Measurements from ENCODE around the gene CCDC88C. TPM values are rescaled to one million over a fixed set of nuclear protein-coding genes. Genes with fewer than 3 reads are reported as not detected.

The CCDC88C gene
- total and polyA plus RNA-seq, 4 donors, result 16.5 to 66.0 (median 32.1) TPM

DNA sequence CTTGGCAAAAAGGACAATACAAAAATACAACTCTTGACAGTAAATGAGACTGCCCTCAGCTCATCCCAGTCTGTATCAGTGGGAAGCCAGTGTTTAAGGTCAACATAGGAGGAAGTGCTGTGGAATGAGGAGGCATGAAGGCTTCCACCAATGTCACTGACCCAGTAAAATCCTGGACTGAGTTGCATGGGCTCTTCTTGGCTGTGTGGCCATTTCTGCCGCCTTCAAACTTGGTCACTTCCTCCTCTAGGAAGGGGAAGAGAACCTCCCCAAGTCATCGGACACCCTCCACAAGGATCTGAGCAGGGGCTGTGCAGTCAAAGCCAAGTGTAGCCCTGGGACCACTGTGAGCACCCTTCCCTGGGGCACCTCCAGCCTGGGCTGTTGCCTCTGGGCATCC, 185.0 kb downstream of the CCDC88C start:
- Histone ChIP-seq H3K9me3 (ENCODE audit: control insufficient read depth in 4 of 4, insufficient read depth in 3 of 4, low read length in 3 of 4) (peaks cover 0 to 5% (median 0%) of the 10 kb centered on the region in 4 donors), H3K9ac (ENCODE audit: insufficient read depth in 1 of 2, low read length in 2 of 2) (no peak overlapping the region), H3K27me3 (ENCODE audit: control insufficient read depth in 3 of 3, insufficient read depth in 3 of 3, low read length in 2 of 3) (no peaks in the 10 kb centered on the region), H3K36me3 (ENCODE audit: control insufficient read depth in 4 of 4, insufficient read depth in 4 of 4, low read length in 4 of 4) (peaks cover 0 to 8% (median 3%) of the 10 kb centered on the region in 4 donors), H3K4me1 (ENCODE audit: control insufficient read depth in 5 of 5, insufficient read depth in 5 of 5, low read length in 5 of 5) (peaks cover 0 to 18% (median 0%) of the 10 kb centered on the region in 5 donors), H3K4me3 (no peak overlapping the region), H3K27ac (ENCODE audit: low read depth in 1 of 2, low read length in 1 of 2) (peak overlapping the region in 1 of 2 donors; percentile 42)
- TF ChIP-seq, protein P1, sequence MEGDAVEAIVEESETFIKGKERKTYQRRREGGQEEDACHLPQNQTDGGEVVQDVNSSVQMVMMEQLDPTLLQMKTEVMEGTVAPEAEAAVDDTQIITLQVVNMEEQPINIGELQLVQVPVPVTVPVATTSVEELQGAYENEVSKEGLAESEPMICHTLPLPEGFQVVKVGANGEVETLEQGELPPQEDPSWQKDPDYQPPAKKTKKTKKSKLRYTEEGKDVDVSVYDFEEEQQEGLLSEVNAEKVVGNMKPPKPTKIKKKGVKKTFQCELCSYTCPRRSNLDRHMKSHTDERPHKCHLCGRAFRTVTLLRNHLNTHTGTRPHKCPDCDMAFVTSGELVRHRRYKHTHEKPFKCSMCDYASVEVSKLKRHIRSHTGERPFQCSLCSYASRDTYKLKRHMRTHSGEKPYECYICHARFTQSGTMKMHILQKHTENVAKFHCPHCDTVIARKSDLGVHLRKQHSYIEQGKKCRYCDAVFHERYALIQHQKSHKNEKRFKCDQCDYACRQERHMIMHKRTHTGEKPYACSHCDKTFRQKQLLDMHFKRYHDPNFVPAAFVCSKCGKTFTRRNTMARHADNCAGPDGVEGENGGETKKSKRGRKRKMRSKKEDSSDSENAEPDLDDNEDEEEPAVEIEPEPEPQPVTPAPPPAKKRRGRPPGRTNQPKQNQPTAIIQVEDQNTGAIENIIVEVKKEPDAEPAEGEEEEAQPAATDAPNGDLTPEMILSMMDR (IDR thresholded peaks at IDR 0.05; ENCODE audit: control extremely low read depth, extremely low read depth), result no peak
- DNase-seq (no peak), ATAC-seq (ENCODE audit: insufficient read depth, low FRiP score) (no peak)
- 24 to 62% methylated on average over 2 of the region's 2 CpGs for WGBS, 2 donors

DNA sequence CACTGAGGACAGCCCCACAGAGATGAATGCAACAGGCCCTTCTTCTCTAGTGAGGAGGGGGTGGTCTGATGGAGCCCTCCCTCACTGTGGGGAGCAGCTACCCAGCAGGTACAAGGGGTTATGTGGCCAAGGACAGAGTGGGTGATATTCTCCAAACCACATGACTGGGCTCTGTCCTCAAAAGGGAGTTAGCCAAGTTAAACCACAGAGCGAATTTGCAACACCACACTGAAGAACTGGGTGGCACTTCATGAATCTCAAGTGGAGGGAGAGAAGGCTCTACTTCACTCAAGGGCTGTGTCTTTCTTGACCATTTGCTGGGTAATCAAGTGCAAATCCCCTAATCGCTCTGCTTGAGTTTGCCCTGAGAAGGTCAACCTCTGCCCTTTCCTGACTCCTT, 185.6 kb downstream of the CCDC88C start:
- peaks cover 0 to 8% (median 3%) of the 10 kb centered on the region in 4 donors for H3K36me3 ChIP-seq (ENCODE audit: control insufficient read depth in 4 of 4, insufficient read depth in 4 of 4, low read length in 4 of 4)
- no peak for DNase-seq
- no peak overlapping the region for H3K4me3 ChIP-seq
- H3K9ac ChIP-seq (ENCODE audit: insufficient read depth in 1 of 2, low read length in 2 of 2), result no peak overlapping the region
- 57 to 62% methylated on average over 2 of the region's 2 CpGs for WGBS, 2 donors
- ATAC-seq (ENCODE audit: insufficient read depth, low FRiP score), result no peak
- TF ChIP-seq, protein P1 (IDR thresholded peaks at IDR 0.05; ENCODE audit: control extremely low read depth, extremely low read depth), result no peak
- no peaks in the 10 kb centered on the region for H3K27me3 ChIP-seq (ENCODE audit: control insufficient read depth in 3 of 3, insufficient read depth in 3 of 3, low read length in 2 of 3)
- peaks cover 0 to 5% (median 0%) of the 10 kb centered on the region in 4 donors for H3K9me3 ChIP-seq (ENCODE audit: control insufficient read depth in 4 of 4, insufficient read depth in 3 of 4, low read length in 3 of 4)
- H3K4me1 ChIP-seq (ENCODE audit: control insufficient read depth in 5 of 5, insufficient read depth in 5 of 5, low read length in 5 of 5), result peaks cover 0 to 18% (median 0%) of the 10 kb centered on the region in 5 donors
- H3K27ac ChIP-seq (ENCODE audit: low read depth in 1 of 2, low read length in 1 of 2), result peak overlapping the region in 1 of 2 donors; percentile 48

- ATAC-seq (ENCODE audit: insufficient read depth, low FRiP score) (no peak), DNase-seq (no peak)
- H3K27ac ChIP-seq (ENCODE audit: low read depth in 1 of 2, low read length in 1 of 2), result peak overlapping the region in 1 of 2 donors; percentile 49
- H3K4me1 ChIP-seq (ENCODE audit: control insufficient read depth in 5 of 5, insufficient read depth in 5 of 5, low read length in 5 of 5), result peaks cover 0 to 18% (median 0%) of the 10 kb centered on the region in 5 donors
- H3K36me3 ChIP-seq (ENCODE audit: control insufficient read depth in 4 of 4, insufficient read depth in 4 of 4, low read length in 4 of 4), result peaks cover 0 to 8% (median 3%) of the 10 kb centered on the region in 4 donors
- H3K9ac ChIP-seq (ENCODE audit: insufficient read depth in 1 of 2, low read length in 2 of 2), result no peak overlapping the region
- H3K4me3 ChIP-seq, result no peak overlapping the region
- 46 to 60% methylated on average over 3 of the region's 3 CpGs for WGBS, 2 donors
- H3K27me3 ChIP-seq (ENCODE audit: control insufficient read depth in 3 of 3, insufficient read depth in 3 of 3, low read length in 2 of 3), result no peaks in the 10 kb centered on the region
- H3K9me3 ChIP-seq (ENCODE audit: control insufficient read depth in 4 of 4, insufficient read depth in 3 of 4, low read length in 3 of 4), result peaks cover 0 to 5% (median 0%) of the 10 kb centered on the region in 4 donors
- TF ChIP-seq, protein P1 (IDR thresholded peaks at IDR 0.05; ENCODE audit: control extremely low read depth, extremely low read depth), result no peak
Measured at GRCh38 chr14:91231446-91231845, 186.2 kb downstream of the CCDC88C start.

All from lung (tissue), 12 donors.